ENCODE data around the gene BMX. TPM values are rescaled to one million over a fixed set of nuclear protein-coding genes. Genes with fewer than 3 reads are reported as not detected.
A peak's percentile ranks its signal among the peaks of the same experiment; 100 is the strongest.

Gene BMX
- total RNA-seq, 1 experiment from 2014 or later: not detected

DNA sequence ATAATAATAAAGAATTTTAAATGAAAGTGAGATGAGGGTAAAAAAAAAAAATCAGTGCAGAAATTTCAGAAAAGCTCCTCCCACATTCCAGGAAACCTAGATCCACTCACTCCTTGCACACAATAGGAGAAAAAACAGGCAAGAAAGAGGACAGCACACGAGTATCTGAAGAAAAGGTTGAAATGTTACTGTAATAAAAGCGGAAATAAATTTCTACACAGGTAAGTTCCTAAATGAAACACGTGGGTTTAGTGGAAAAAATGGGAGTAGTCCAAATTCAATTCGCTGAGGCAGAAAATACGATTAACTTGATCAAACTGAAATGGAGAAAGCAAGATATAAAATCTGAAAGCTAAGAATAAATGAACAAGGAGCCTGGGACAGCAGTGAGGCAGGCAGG lies 102.2 kb downstream of the BMX start:
- H4K20me1 ChIP-seq (ENCODE audit: insufficient read depth): no peaks in the 10 kb centered on the region
- POLR2A ChIA-PET (ENCODE audit: unreplicated experiment): interaction anchor here (0.6 kb wide), 1 partner anchor 17 kb away, joined by 6 read pairs; no protein-coding TSS in a partner anchor
- TF ChIP-seq EZH2 (IDR thresholded peaks at IDR 0.05; ENCODE audit: low read depth): no peak
- TF ChIP-seq, protein P1, sequence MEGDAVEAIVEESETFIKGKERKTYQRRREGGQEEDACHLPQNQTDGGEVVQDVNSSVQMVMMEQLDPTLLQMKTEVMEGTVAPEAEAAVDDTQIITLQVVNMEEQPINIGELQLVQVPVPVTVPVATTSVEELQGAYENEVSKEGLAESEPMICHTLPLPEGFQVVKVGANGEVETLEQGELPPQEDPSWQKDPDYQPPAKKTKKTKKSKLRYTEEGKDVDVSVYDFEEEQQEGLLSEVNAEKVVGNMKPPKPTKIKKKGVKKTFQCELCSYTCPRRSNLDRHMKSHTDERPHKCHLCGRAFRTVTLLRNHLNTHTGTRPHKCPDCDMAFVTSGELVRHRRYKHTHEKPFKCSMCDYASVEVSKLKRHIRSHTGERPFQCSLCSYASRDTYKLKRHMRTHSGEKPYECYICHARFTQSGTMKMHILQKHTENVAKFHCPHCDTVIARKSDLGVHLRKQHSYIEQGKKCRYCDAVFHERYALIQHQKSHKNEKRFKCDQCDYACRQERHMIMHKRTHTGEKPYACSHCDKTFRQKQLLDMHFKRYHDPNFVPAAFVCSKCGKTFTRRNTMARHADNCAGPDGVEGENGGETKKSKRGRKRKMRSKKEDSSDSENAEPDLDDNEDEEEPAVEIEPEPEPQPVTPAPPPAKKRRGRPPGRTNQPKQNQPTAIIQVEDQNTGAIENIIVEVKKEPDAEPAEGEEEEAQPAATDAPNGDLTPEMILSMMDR (conservative IDR thresholded peaks at IDR 0.05): no peak
- CTCF ChIA-PET: no interaction called here
- no peaks in the 10 kb centered on the region for H3K27me3 ChIP-seq (ENCODE audit: insufficient read depth, low read depth)
- no peaks in the 10 kb centered on the region for H3F3A ChIP-seq (ENCODE audit: insufficient read depth, low read depth)
- no peaks in the 10 kb centered on the region for H3K9me3 ChIP-seq (ENCODE audit: insufficient read depth, low read depth)
- H3K79me2 ChIP-seq (ENCODE audit: low read depth): no peaks in the 10 kb centered on the region
- peak overlapping the region; percentile 40; the same call in 1 of the 2 replicates for H3K4me3 ChIP-seq
- peak overlapping the region; percentile 59; the same call in 1 of the 2 replicates for H2AFZ ChIP-seq
- H3K36me3 ChIP-seq (ENCODE audit: low read depth): no peaks in the 10 kb centered on the region
- no peaks in the 10 kb centered on the region for H3K9me2 ChIP-seq (ENCODE audit: insufficient read depth)
- peak in 1 of 2 experiments; percentile 50 for DNase-seq
- peak overlapping the region; percentile 69 for H3K27ac ChIP-seq
- peaks cover 60% of the 10 kb centered on the region for H3K4me1 ChIP-seq (replicated peaks; ENCODE audit: insufficient read depth)
- no TSS peak for BruUV-seq (replicated peaks)
- peak overlapping the region; percentile 76 for H3K4me2 ChIP-seq
- intact Hi-C loops (cut with micrococcal nuclease; ENCODE audit: unreplicated experiment): loop anchor here (1.0 kb wide), 1 partner anchor 17 kb away; no protein-coding TSS in a partner anchor

DNA sequence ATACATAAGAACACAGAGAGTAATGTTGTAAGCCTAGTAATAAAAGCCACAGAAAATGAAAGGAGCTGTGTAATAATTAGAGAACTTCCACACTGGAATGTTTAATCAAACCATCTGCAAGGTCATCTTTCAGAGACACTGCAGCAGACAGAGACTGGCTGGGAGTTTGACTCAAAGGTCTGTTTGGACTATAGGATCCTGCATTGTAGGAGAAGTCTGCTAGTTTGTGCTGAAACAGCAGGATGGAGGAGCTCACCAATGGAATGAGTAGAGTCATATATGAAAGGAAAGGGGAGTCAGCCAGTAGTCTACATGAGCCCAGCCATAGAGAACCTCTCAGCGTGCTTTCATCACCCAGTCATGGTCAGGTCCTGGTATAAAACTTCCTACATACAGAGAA lies 104.6 kb downstream of the BMX start:
- intact Hi-C loops (cut with micrococcal nuclease; ENCODE audit: unreplicated experiment): no loop called here
- Histone ChIP-seq H3K79me2 (ENCODE audit: low read depth) (no peaks in the 10 kb centered on the region), H3K9me2 (ENCODE audit: insufficient read depth) (no peaks in the 10 kb centered on the region), H3K27me3 (ENCODE audit: insufficient read depth, low read depth) (no peaks in the 10 kb centered on the region), H2AFZ (no peak overlapping the region), H3K4me3 (no peak overlapping the region), H3K4me1 (replicated peaks; ENCODE audit: insufficient read depth) (peaks cover 36% of the 10 kb centered on the region), H3K36me3 (ENCODE audit: low read depth) (no peaks in the 10 kb centered on the region), H4K20me1 (ENCODE audit: insufficient read depth) (no peaks in the 10 kb centered on the region), H3K27ac (no peak overlapping the region), H3K4me2 (no peak overlapping the region), H3K9me3 (ENCODE audit: insufficient read depth, low read depth) (no peaks in the 10 kb centered on the region), H3F3A (ENCODE audit: insufficient read depth, low read depth) (no peaks in the 10 kb centered on the region)
- TF ChIP-seq EZH2 (IDR thresholded peaks at IDR 0.05; ENCODE audit: low read depth): no peak
- TF ChIP-seq, protein P1 (conservative IDR thresholded peaks at IDR 0.05): no peak
- ChIA-PET CTCF (no interaction called here), POLR2A (ENCODE audit: unreplicated experiment) (no interaction called here)
- no peak for DNase-seq
- no TSS peak for BruUV-seq (replicated peaks)

Other genes starting within 250 kb of the BMX start
- 5.7 and 5.8 TPM in 2 replicates for gene ASB9, start 230.7 kb upstream of the BMX start, total RNA-seq (2021)
- gene ASB11, start 185.2 kb upstream of the BMX start, total RNA-seq (2021): not detected in 2 replicates
- gene PIGA, start 165.3 kb upstream of the BMX start, total RNA-seq (2021): 9.0 and 15.3 TPM in 2 replicates
- 1.3 and 2.5 TPM in 2 replicates for gene VEGFD, start 116.4 kb upstream of the BMX start, total RNA-seq (2021)
- gene PIR, start 7.5 kb upstream of the BMX start, total RNA-seq (2021): 177 and 197 TPM in 2 replicates
- gene ACE2, start 100.2 kb downstream of the BMX start, total RNA-seq (2021): 1.9 and 3.4 TPM in 2 replicates
- gene CLTRN, start 164.0 kb downstream of the BMX start, total RNA-seq (2021): 1.1 and 2.7 TPM in 2 replicates
- 10.9 and 12.1 TPM in 2 replicates for gene CA5B, start 237.5 kb downstream of the BMX start, total RNA-seq (2021)